HEK293 (cell line): ENCODE results near the gene POLR2C.
A peak's percentile ranks its signal among the peaks of the same experiment; 100 is the strongest.

Experiments
- CTCF ChIA-PET: fragments of 350-600 bp; formaldehyde crosslinking; extraction: SDS; loops from one replicate; lab custom pipeline; 2021; ENCODE audit warnings: antibody characterized with exemption; lab: Yijun Ruan, JAX
- POLR2A ChIA-PET: fragments of 300-600 bp; formaldehyde crosslinking; extraction: SDS; loops from one replicate; lab custom pipeline; 2020; ENCODE audit warnings: antibody characterized with exemption, inconsistent platforms; lab: Yijun Ruan, JAX
- H3K27ac ChIP-seq: fragments of 200-500 bp; sonication (Bioruptor generic); 2 replicates; pipeline ENCODE4 v1.5.1; 2014; ENCODE audit warnings: low read depth, low read length, control low read depth, inconsistent platforms; ENCODE audit errors: extremely low read depth
- H3K36me3 ChIP-seq, 2 experiments: fragments of 200-500 bp in 1 of 2; sonication (Bioruptor generic) in 1 of 2; 1 replicate in 1 of 2; 2 replicates in 1 of 2; pipeline ENCODE4 v1.5.1; 2014 to 2017; ENCODE audit warnings: inconsistent platforms in 2 of 2, low read length in 2 of 2; ENCODE audit not compliant: control insufficient read depth in 2 of 2, insufficient read depth in 1 of 2
- H3K4me1 ChIP-seq: fragments of 200-500 bp; sonication (Bioruptor generic); 2 replicates; pipeline ENCODE4 v1.5.1; 2014; ENCODE audit warnings: mild to moderate bottlenecking, low read length, inconsistent platforms; ENCODE audit not compliant: control insufficient read depth, insufficient read depth
- H3K4me3 ChIP-seq: 2 replicates; pipeline ENCODE4 v1.5.1; 2011; ENCODE audit warnings: low read depth, mild to moderate bottlenecking, control low read depth, low read length, moderate library complexity
- H3K9me3 ChIP-seq: fragments of 200-500 bp; sonication (Bioruptor generic); 2 replicates; pipeline ENCODE4 v1.5.1; 2014; ENCODE audit warnings: low read depth, low read length, inconsistent platforms; ENCODE audit not compliant: control insufficient read depth, insufficient read depth
- GLIS2 ChIP-seq: fragments of 450-650 bp; formaldehyde crosslinking; IDR thresholded peaks from 2 replicates; pipeline ENCODE4 v1.5.1; 2016; ENCODE audit warnings: missing biosample characterization, missing genetic modification characterization
- MEIS1 ChIP-seq: sonication (generic); formaldehyde crosslinking; IDR thresholded peaks from 2 replicates; pipeline ENCODE4 v1.8.1; 2022; ENCODE audit warnings: missing genetic modification reagents, mild to moderate bottlenecking, borderline replicate concordance
- MZF1 ChIP-seq: fragments of 450-650 bp; formaldehyde crosslinking; IDR thresholded peaks from 2 replicates; pipeline ENCODE4 v1.5.1; 2017; ENCODE audit warnings: missing biosample characterization, missing genetic modification characterization, borderline replicate concordance
- OSR2 ChIP-seq: fragments of 450-650 bp; formaldehyde crosslinking; IDR thresholded peaks from 2 replicates; pipeline ENCODE4 v1.5.1; 2016; ENCODE audit warnings: missing biosample characterization, missing genetic modification characterization
- SCRT2 ChIP-seq: fragments of 450-650 bp; formaldehyde crosslinking; IDR thresholded peaks from 2 replicates; pipeline ENCODE4 v1.5.1; 2016; ENCODE audit warnings: missing biosample characterization, missing genetic modification characterization
- SP2 ChIP-seq: fragments of 450-650 bp; formaldehyde crosslinking; IDR thresholded peaks from 2 replicates; pipeline ENCODE4 v1.5.1; 2016; ENCODE audit warnings: missing biosample characterization, missing genetic modification characterization
- ZBTB48 ChIP-seq: fragments of 450-650 bp; formaldehyde crosslinking; IDR thresholded peaks from 2 replicates; pipeline ENCODE4 v1.5.1; 2016; ENCODE audit warnings: missing biosample characterization, missing genetic modification characterization
- ZBTB7A ChIP-seq: fragments of 450-650 bp; formaldehyde crosslinking; IDR thresholded peaks from 2 replicates; pipeline ENCODE4 v1.5.1; 2016; ENCODE audit warnings: low read depth, missing biosample characterization, missing genetic modification characterization
- ZNF19 ChIP-seq: fragments of 450-650 bp; formaldehyde crosslinking; IDR thresholded peaks from 2 replicates; pipeline ENCODE4; 2016; ENCODE audit warnings: missing biosample characterization, missing genetic modification characterization, low read depth
- ZNF24 ChIP-seq: fragments of 450-650 bp; formaldehyde crosslinking; IDR thresholded peaks from 2 replicates; pipeline ENCODE4 v1.5.1; 2016; ENCODE audit warnings: missing biosample characterization, missing genetic modification characterization
- ZNF335 ChIP-seq: fragments of 450-650 bp; formaldehyde crosslinking; conservative IDR thresholded peaks from 2 replicates; pipeline ENCODE4 v1.5.1; 2016; ENCODE audit warnings: missing biosample characterization, missing genetic modification characterization
- ZNF354C ChIP-seq: fragments of 450-650 bp; formaldehyde crosslinking; IDR thresholded peaks from 2 replicates; pipeline ENCODE4 v1.5.1; 2016; ENCODE audit warnings: missing biosample characterization, missing genetic modification characterization, low read depth, borderline replicate concordance
- ZNF514 ChIP-seq: fragments of 450-650 bp; formaldehyde crosslinking; IDR thresholded peaks from 2 replicates; pipeline ENCODE4 v1.5.1; 2016; ENCODE audit warnings: missing biosample characterization, missing genetic modification characterization
- ZNF555 ChIP-seq: fragments of 450-650 bp; formaldehyde crosslinking; conservative IDR thresholded peaks from 2 replicates; pipeline ENCODE4 v1.5.1; 2017; ENCODE audit warnings: missing biosample characterization, mild to moderate bottlenecking, missing genetic modification characterization, inconsistent platforms
- ZNF558 ChIP-seq: fragments of 450-650 bp; formaldehyde crosslinking; IDR thresholded peaks from 2 replicates; pipeline ENCODE4 v1.5.1; 2016; ENCODE audit warnings: missing biosample characterization, missing genetic modification characterization
- ZNF626 ChIP-seq: fragments of 450-650 bp; sonication (Bioruptor Pico); formaldehyde crosslinking; IDR thresholded peaks from 2 replicates; pipeline ENCODE4 v1.5.1; 2018; ENCODE audit warnings: missing biosample characterization, missing genetic modification characterization, inconsistent platforms
- ZNF701 ChIP-seq: fragments of 450-650 bp; formaldehyde crosslinking; IDR thresholded peaks from 2 replicates; pipeline ENCODE4 v1.5.1; 2016; ENCODE audit warnings: missing biosample characterization, missing genetic modification characterization
- ZNF837 ChIP-seq: fragments of 450-650 bp; formaldehyde crosslinking; IDR thresholded peaks from 2 replicates; pipeline ENCODE4 v1.5.1; 2016; ENCODE audit warnings: missing biosample characterization, missing genetic modification characterization
- ZSCAN18 ChIP-seq: fragments of 450-650 bp; formaldehyde crosslinking; IDR thresholded peaks from 2 replicates; pipeline ENCODE4 v1.5.1; 2016; ENCODE audit warnings: missing biosample characterization, missing genetic modification characterization
- ZXDB ChIP-seq: fragments of 450-650 bp; formaldehyde crosslinking; IDR thresholded peaks from 2 replicates; pipeline ENCODE4 v1.5.1; 2016; ENCODE audit warnings: missing biosample characterization, missing genetic modification characterization
- TF ChIP-seq, protein P1 (sequence below): fragments of 450-650 bp; formaldehyde crosslinking; IDR thresholded peaks from 2 replicates; pipeline ENCODE4 v1.5.1; 2017; ENCODE audit warnings: missing biosample characterization, missing genetic modification characterization
- TF ChIP-seq, protein P2 (sequence below): fragments of 450-650 bp; formaldehyde crosslinking; IDR thresholded peaks from 2 replicates; pipeline ENCODE4 v1.5.1; 2016; ENCODE audit warnings: missing biosample characterization, missing genetic modification characterization
- TF ChIP-seq, protein P3 (sequence below): fragments of 450-650 bp; IDR thresholded peaks from 2 replicates; pipeline ENCODE4 v1.5.1; 2018; ENCODE audit warnings: missing biosample characterization, missing genetic modification characterization

POLR2C gene

DNA sequence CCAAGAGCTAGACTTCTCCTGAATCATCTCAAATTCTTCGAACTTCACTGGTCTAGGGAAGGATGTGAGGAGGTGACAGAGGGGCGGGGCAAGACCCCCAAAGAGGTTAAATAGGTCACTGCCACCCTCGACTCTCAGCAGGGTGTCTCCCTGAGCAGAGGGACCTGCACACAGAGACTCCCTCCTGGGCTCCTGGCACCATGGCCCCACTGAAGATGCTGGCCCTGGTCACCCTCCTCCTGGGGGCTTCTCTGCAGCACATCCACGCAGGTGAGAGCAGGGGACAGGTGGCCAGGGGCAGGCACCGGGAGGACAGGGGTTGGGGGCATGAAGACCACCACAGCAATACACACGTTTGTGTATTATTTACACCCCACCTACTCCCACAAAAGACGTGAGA is 48.7 kb upstream of the POLR2C start (continued):
- TF ChIP-seq ZNF514 (no peak), ZNF555 (tag by site-specific recombination) (no peak), ZNF558 (tag by site-specific recombination) (no peak), MEIS1 (CRISPR knock-in tag) (no peak), MZF1 (tag by site-specific recombination) (no peak), ZNF626 (tag by site-specific recombination) (no peak)
- TF ChIP-seq, protein P1, sequence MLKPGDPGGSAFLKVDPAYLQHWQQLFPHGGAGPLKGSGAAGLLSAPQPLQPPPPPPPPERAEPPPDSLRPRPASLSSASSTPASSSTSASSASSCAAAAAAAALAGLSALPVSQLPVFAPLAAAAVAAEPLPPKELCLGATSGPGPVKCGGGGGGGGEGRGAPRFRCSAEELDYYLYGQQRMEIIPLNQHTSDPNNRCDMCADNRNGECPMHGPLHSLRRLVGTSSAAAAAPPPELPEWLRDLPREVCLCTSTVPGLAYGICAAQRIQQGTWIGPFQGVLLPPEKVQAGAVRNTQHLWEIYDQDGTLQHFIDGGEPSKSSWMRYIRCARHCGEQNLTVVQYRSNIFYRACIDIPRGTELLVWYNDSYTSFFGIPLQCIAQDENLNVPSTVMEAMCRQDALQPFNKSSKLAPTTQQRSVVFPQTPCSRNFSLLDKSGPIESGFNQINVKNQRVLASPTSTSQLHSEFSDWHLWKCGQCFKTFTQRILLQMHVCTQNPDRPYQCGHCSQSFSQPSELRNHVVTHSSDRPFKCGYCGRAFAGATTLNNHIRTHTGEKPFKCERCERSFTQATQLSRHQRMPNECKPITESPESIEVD (tag by site-specific recombination) = no peak
- TF ChIP-seq, protein P2, sequence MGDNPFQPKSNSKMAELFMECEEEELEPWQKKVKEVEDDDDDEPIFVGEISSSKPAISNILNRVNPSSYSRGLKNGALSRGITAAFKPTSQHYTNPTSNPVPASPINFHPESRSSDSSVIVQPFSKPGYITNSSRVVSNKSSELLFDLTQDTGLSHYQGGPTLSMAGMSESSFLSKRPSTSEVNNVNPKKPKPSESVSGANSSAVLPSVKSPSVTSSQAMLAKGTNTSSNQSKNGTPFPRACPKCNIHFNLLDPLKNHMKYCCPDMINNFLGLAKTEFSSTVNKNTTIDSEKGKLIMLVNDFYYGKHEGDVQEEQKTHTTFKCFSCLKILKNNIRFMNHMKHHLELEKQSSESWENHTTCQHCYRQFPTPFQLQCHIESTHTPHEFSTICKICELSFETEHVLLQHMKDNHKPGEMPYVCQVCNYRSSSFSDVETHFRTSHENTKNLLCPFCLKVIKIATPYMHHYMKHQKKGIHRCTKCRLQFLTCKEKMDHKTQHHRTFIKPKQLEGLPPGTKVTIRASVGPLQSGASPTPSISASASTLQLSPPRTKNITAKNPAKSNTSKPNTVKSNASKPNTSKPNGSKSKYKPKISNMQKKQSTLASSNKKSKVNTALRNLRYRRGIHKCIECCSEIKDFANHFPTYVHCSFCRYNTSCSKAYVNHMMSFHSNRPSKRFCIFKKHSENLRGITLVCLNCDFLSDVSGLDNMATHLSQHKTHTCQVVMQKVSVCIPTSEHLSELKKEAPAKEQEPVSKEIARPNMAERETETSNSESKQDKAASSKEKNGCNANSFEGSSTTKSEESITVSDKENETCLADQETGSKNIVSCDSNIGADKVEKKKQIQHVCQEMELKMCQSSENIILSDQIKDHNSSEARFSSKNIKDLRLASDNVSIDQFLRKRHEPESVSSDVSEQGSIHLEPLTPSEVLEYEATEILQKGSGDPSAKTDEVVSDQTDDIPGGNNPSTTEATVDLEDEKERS (tag by site-specific recombination) = no peak

DNA sequence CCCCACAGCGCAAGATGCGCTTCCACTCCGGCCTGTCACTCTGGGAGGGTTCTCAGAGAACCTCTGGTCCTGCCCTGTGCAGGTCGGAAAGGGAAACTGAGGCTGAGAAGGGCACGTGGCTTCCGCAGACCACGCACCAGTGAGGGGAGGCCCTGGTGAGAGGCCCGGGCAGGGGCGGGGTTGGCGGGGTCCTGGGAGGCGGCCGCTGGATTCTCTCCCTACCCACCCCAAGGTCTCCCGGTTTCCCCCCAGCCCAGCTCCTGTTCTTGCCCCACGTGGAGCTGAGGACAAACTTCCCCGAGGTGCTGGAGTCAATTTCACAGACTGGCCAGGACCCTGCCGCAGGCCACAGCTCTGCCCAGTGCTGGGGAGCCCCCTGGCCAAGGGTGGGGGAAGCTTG is 46.4 kb upstream of the POLR2C start:
- ChIA-PET POLR2A (interaction anchor here (1.0 to 1.3 kb wide), 2 partner anchors 31 to 116 kb away, joined by 4 to 7 read pairs; partner anchors contain the start of genes CIAPIN1 and COQ9), CTCF (interaction anchor here (0.5 to 11.5 kb wide), 19 partner anchors 10 to 332 kb away, joined by 3 to 290 read pairs (median 5); partner anchors contain the start of genes CCL17 and CX3CL1)
- no peaks in the 10 kb centered on the region for H3K4me1 ChIP-seq
- H3K27ac ChIP-seq = no peak overlapping the region
- H3K36me3 ChIP-seq = no peaks in the 10 kb centered on the region
- no peak for TF ChIP-seq OSR2
- TF ChIP-seq, all 188 proteins: peak for 0
- H3K4me3 ChIP-seq = no peak overlapping the region
- H3K9me3 ChIP-seq = no peaks in the 10 kb centered on the region

DNA sequence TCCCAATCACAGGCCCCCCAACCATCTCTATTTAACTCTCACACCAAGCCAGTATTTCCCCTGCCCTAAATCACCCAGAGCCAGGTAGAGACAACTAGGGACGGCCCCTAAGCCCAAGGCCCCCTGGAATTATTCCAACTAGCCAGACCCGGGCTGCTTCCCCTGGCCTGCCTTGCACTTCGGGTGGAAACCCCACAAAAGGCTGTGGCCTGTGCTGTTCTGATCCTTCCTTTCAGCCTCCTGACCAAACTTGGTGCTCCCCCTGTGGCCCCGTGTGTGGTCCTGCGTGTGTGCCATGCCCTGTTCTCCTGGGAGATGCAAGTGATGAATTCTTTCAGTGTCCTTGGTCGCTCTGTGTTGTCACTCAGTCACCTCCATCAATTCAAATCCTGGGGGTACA is 43.0 kb upstream of the POLR2C start:
- no peak overlapping the region for H3K27ac ChIP-seq

DNA sequence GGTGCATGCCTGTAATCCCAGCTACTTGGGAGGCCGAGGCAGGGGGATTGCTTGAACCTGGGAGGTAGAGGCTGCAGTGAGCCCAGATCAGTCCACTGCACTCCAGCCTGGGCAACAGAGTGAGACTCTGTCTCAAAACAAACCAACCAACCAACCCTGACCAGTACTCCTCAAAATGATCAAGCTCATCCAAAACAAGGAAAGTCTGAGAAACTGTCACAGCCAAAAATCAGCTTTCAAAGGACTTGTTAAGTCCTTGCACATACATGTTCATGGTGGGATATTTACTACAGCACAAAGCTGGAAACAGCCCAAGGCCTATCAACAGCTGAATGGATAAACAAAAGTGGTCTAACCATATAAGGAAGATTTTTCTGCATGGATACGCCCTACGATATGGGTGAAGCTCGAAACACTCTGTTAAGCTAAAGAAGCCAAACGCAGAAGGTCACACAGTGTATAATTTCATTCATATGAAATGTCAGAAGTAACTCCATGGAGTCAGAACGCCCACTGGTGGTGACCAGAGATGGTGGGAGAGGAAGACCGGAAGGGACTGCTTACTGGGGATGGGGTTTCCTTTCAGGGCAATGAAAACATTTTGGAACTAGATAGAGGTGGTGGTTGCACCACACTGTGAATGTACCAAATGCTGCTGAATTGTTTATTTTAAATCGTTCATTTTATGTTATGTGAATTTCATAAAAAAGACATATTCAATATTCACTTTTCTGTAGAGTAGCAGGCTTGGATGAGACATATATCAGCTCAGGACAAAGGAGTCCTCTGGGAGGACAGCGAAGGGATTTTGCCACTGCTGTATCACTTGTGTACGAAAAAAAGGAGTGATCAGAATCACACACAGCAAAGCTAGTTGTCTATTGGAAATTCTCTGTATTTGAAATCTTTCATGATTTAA is 40.2 kb upstream of the POLR2C start:
- H3K27ac ChIP-seq = no peak overlapping the region
- no peaks in the 10 kb centered on the region for H3K4me1 ChIP-seq
- peaks cover 0 to 8% of the 10 kb centered on the region in 2 experiments; a peak in 1 of 3 replicates for H3K36me3 ChIP-seq
- no peaks in the 10 kb centered on the region for H3K9me3 ChIP-seq
- ChIA-PET POLR2A (interaction anchor here (3.6 kb wide), 1 partner anchor 25 kb away, joined by 15 read pairs; the partner anchor contains the start of genes CIAPIN1 and COQ9), CTCF (interaction anchor here (0.5 to 11.5 kb wide), 27 partner anchors 8 to 917 kb away, joined by 3 to 290 read pairs (median 4); partner anchors contain the start of gene POLR2C)
- H3K4me3 ChIP-seq = no peak overlapping the region
- TF ChIP-seq SP2 (no peak), ZNF24 (tag by site-specific recombination) (no peak), ZNF837 (no peak), ZSCAN18 (tag by site-specific recombination) (no peak), ZNF19 (tag by site-specific recombination) (no peak), ZXDB (tag by site-specific recombination) (peak; percentile 88), MEIS1 (CRISPR knock-in tag) (no peak), ZNF354C (no peak), GLIS2 (tag by site-specific recombination) (no peak)
- TF ChIP-seq, protein P3, sequence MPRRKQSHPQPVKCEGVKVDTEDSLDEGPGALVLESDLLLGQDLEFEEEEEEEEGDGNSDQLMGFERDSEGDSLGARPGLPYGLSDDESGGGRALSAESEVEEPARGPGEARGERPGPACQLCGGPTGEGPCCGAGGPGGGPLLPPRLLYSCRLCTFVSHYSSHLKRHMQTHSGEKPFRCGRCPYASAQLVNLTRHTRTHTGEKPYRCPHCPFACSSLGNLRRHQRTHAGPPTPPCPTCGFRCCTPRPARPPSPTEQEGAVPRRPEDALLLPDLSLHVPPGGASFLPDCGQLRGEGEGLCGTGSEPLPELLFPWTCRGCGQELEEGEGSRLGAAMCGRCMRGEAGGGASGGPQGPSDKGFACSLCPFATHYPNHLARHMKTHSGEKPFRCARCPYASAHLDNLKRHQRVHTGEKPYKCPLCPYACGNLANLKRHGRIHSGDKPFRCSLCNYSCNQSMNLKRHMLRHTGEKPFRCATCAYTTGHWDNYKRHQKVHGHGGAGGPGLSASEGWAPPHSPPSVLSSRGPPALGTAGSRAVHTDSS (tag by site-specific recombination) = 0 out of 2 replicates have a peak, but pooled peaks have one; percentile 11

More for the DNA sequence above, 43.0 kb upstream of the POLR2C start:
- no peak overlapping the region for H3K4me3 ChIP-seq
- CTCF ChIA-PET = interaction anchor here (0.5 to 11.5 kb wide), 23 partner anchors 7 to 335 kb away, joined by 3 to 290 read pairs (median 6); no protein-coding TSS in a partner anchor
- no peaks in the 10 kb centered on the region for H3K36me3 ChIP-seq
- TF ChIP-seq ZBTB7A (tag by site-specific recombination) = no peak
- TF ChIP-seq SCRT2 (tag by site-specific recombination) = no peak
- TF ChIP-seq ZBTB48 = peak; percentile 71; the same call in 1 of the 2 replicates
- no peak for TF ChIP-seq ZNF335 (tag by site-specific recombination)
- no peak for TF ChIP-seq ZNF701
- POLR2A ChIA-PET = no interaction called here
- H3K4me1 ChIP-seq = no peaks in the 10 kb centered on the region
- H3K9me3 ChIP-seq = no peaks in the 10 kb centered on the region
